H9 (cell line): Measurements from ENCODE around the gene SYT17. TPM values are rescaled to one million over a fixed set of nuclear protein-coding genes. Genes with fewer than 3 reads are reported as not detected.

Experiments
- DNase-seq: peaks from one replicate; pipeline ENCODE4 v3.0.0-alpha.2; 2017
- H2AFZ ChIP-seq: one replicate; pipeline ENCODE4 v1.6.1; 2013; ENCODE audit warnings: mild to moderate bottlenecking, low read length, control low read depth, moderate library complexity
- H2AK5ac ChIP-seq: 2 replicates; pipeline ENCODE4 v1.6.1; 2013; ENCODE audit warnings: low read length, control low read depth, mixed read lengths; ENCODE audit not compliant: insufficient read length
- H2BK120ac ChIP-seq: one replicate; pipeline ENCODE4 v1.6.1; 2013; ENCODE audit warnings: low read depth, mild to moderate bottlenecking, low read length, control low read depth, inconsistent platforms; ENCODE audit not compliant: poor library complexity, severe bottlenecking
- H2BK12ac ChIP-seq: 2 replicates; pipeline ENCODE4 v1.6.1; 2013; ENCODE audit warnings: low read length, control low read depth, mixed read lengths, low read depth; ENCODE audit not compliant: insufficient read length
- H2BK15ac ChIP-seq: 2 replicates; pipeline ENCODE4 v1.6.1; 2013; ENCODE audit warnings: low read depth, low read length, control low read depth
- H2BK20ac ChIP-seq: one replicate; pipeline ENCODE4 v1.6.1; 2013; ENCODE audit warnings: low read depth, mild to moderate bottlenecking, low read length, control low read depth, inconsistent platforms; ENCODE audit not compliant: poor library complexity, severe bottlenecking
- H2BK5ac ChIP-seq: 2 replicates; pipeline ENCODE4 v1.6.1; 2013; ENCODE audit warnings: low read length, control low read depth, mixed read lengths; ENCODE audit not compliant: insufficient read length
- H3K14ac ChIP-seq: 2 replicates; pipeline ENCODE4 v1.6.1; 2013; ENCODE audit warnings: low read length, control low read depth; ENCODE audit not compliant: insufficient read depth
- H3K18ac ChIP-seq: 2 replicates; pipeline ENCODE4 v1.6.1; 2013; ENCODE audit warnings: low read depth, mild to moderate bottlenecking, mixed read lengths, low read length, control low read depth; ENCODE audit not compliant: insufficient read length
- H3K23ac ChIP-seq: 2 replicates; pipeline ENCODE4 v1.6.1; 2013; ENCODE audit warnings: low read length, control low read depth, mixed read lengths, low read depth; ENCODE audit not compliant: insufficient read length
- H3K23me2 ChIP-seq: 2 replicates; pipeline ENCODE4 v1.6.1; 2013; ENCODE audit warnings: low read depth, mild to moderate bottlenecking, mixed read lengths, low read length, control low read depth; ENCODE audit not compliant: insufficient read length, poor library complexity, severe bottlenecking
- H3K27ac ChIP-seq: 2 replicates; pipeline ENCODE4 v1.5.1; 2013; ENCODE audit warnings: low read length, control low read depth, mixed read lengths, low read depth; ENCODE audit not compliant: insufficient read length
- H3K27me3 ChIP-seq: 2 replicates; pipeline ENCODE4 v1.6.1; 2013; ENCODE audit warnings: low read length, control low read depth, inconsistent platforms; ENCODE audit not compliant: insufficient read depth
- H3K4ac ChIP-seq: 2 replicates; pipeline ENCODE4 v1.6.1; 2013; ENCODE audit warnings: low read depth, mild to moderate bottlenecking, control low read depth, inconsistent platforms, low read length, moderate library complexity
- H3K4me1 ChIP-seq: 2 replicates; pipeline ENCODE4 v1.6.1; 2013; ENCODE audit warnings: low read length, control low read depth, inconsistent platforms; ENCODE audit not compliant: insufficient read depth
- H3K4me2 ChIP-seq: 2 replicates; pipeline ENCODE4 v1.6.1; 2013; ENCODE audit warnings: low read length, control low read depth, mixed read lengths; ENCODE audit not compliant: insufficient read length, insufficient read depth
- H3K56ac ChIP-seq: 2 replicates; pipeline ENCODE4 v1.6.1; 2013; ENCODE audit warnings: low read depth, mild to moderate bottlenecking, mixed read lengths, low read length, control low read depth; ENCODE audit not compliant: insufficient read length
- H3K79me1 ChIP-seq: 2 replicates; pipeline ENCODE4 v1.6.1; 2013; ENCODE audit warnings: low read depth, mild to moderate bottlenecking, moderate library complexity, low read length, control low read depth, inconsistent platforms; ENCODE audit not compliant: insufficient read depth, poor library complexity, severe bottlenecking
- H3K79me2 ChIP-seq: 2 replicates; pipeline ENCODE4 v1.6.1; 2013; ENCODE audit warnings: low read length, control low read depth, inconsistent platforms; ENCODE audit not compliant: insufficient read depth
- H3K9ac ChIP-seq: 2 replicates; pipeline ENCODE4 v1.6.1; 2013; ENCODE audit warnings: low read length, control low read depth, mixed read lengths; ENCODE audit not compliant: insufficient read length; ENCODE audit errors: extremely low read depth
- H3K9me3 ChIP-seq: one replicate; pipeline ENCODE4 v1.6.1; 2013; ENCODE audit warnings: low read depth, low read length, inconsistent platforms; ENCODE audit not compliant: control insufficient read depth
- H3T11ph ChIP-seq: one replicate; pipeline ENCODE4 v1.6.1; 2013; ENCODE audit warnings: mild to moderate bottlenecking, low read length, control low read depth, inconsistent platforms
- H4K20me1 ChIP-seq: one replicate; pipeline ENCODE4 v1.6.1; 2013; ENCODE audit not compliant: control insufficient read depth, insufficient read length, insufficient read depth
- H4K5ac ChIP-seq: 2 replicates; pipeline ENCODE4 v1.6.1; 2013; ENCODE audit warnings: low read depth, mild to moderate bottlenecking, mixed read lengths, low read length, control low read depth; ENCODE audit not compliant: insufficient read length
- H4K8ac ChIP-seq: replicated peaks from 2 replicates; pipeline ENCODE4 v1.6.1; 2013; ENCODE audit warnings: low read length, control low read depth, mixed read lengths, low read depth; ENCODE audit not compliant: insufficient read length
- H4K91ac ChIP-seq: 2 replicates; pipeline ENCODE4 v1.6.1; 2013; ENCODE audit warnings: low read depth, mild to moderate bottlenecking, moderate library complexity, mixed read lengths, low read length, control low read depth; ENCODE audit not compliant: insufficient read length
- H3K27ac Mint-ChIP-seq, 3 experiments: 2 replicates in 2 of 3; 3 replicates in 1 of 3; pipeline ENCODE4 v1.8.0; 2020 to 2021; ENCODE audit warnings: mixed read lengths in 3 of 3, mild to moderate bottlenecking in 1 of 3, moderate library complexity in 1 of 3
- H3K27me3 Mint-ChIP-seq: 2 replicates; pipeline ENCODE4 v1.8.0; 2021; ENCODE audit warnings: low read depth, mild to moderate bottlenecking, moderate library complexity, mixed read lengths
- H3K36me3 Mint-ChIP-seq, 3 experiments: 2 replicates in 2 of 3; 3 replicates in 1 of 3; pipeline ENCODE4 v1.8.0; 2020 to 2021; ENCODE audit warnings: low read depth in 3 of 3, mixed read lengths in 3 of 3; ENCODE audit not compliant: insufficient read depth in 1 of 3
- H3K4me1 Mint-ChIP-seq, 2 experiments: 2 replicates each; pipeline ENCODE4 v1.8.0; 2020; ENCODE audit warnings: mixed read lengths in 2 of 2
- H3K4me3 Mint-ChIP-seq, 2 experiments: 2 replicates in 1 of 2; 3 replicates in 1 of 2; pipeline ENCODE4 v1.8.0; 2020 to 2021; ENCODE audit warnings: mild to moderate bottlenecking in 2 of 2, mixed read lengths in 2 of 2, moderate library complexity in 1 of 2
- H3K9me3 Mint-ChIP-seq, 2 experiments: 2 replicates in 1 of 2; 3 replicates in 1 of 2; pipeline ENCODE4 v1.8.0; 2020; ENCODE audit warnings: mild to moderate bottlenecking in 2 of 2, mixed read lengths in 2 of 2, moderate library complexity in 1 of 2
- CTCF ChIP-seq: fragments of 200-600 bp; sonication (generic); conservative IDR thresholded peaks from 3 replicates; pipeline ENCODE4 v1.8.0; 2021; ENCODE audit warnings: antibody characterized with exemption, mild to moderate bottlenecking
- WGBS: extraction: QIAGEN DNeasy Blood & Tissue Kit; methylation state at CpG from one replicate; pipeline ENCODE4 v1.1.7; 2013; ENCODE audit warnings: missing lambda C conversion rate, low lambda C conversion rate, mixed read lengths; ENCODE audit not compliant: insufficient read length; ENCODE audit errors: extremely low coverage; 5-methylcytosine and 5-hydroxymethylcytosine counted together
- total RNA-seq: library from RNA; stranded (reverse); gene quantifications from 2 replicates; pipeline ENCODE4 v1.2.1, GENCODE V29; 2021

The SYT17 gene
- total RNA-seq, 1 experiment from 2014 or later: 3.0 TPM

GRCh38 chr16:19140396-19140795 is 27.6 kb upstream of the SYT17 start:
- Mint-ChIP-seq H3K9me3 (no peaks in the 10 kb centered on the region), H3K4me3 (no peak overlapping the region), H3K27me3 (peaks cover 5% of the 10 kb centered on the region; the same call in 1 of the 2 replicates), H3K4me1 (peaks cover 12 to 13% of the 10 kb centered on the region in 2 experiments), H3K36me3 (no peaks in the 10 kb centered on the region), H3K27ac (no peak overlapping the region)
- H3T11ph ChIP-seq: no peak overlapping the region
- H2BK12ac ChIP-seq: no peak overlapping the region
- H2AFZ ChIP-seq: no peak overlapping the region
- H3K27ac ChIP-seq: no peak overlapping the region
- H3K79me1 ChIP-seq: no peaks in the 10 kb centered on the region
- H4K20me1 ChIP-seq: no peaks in the 10 kb centered on the region
- no peak overlapping the region for H2BK20ac ChIP-seq
- no peak overlapping the region for H2BK5ac ChIP-seq
- H3K4me1 ChIP-seq: peaks cover 3% of the 10 kb centered on the region; the same call in 1 of the 2 replicates
- no peak overlapping the region for H3K14ac ChIP-seq
- TF ChIP-seq CTCF: no peak
- H3K79me2 ChIP-seq: no peaks in the 10 kb centered on the region
- DNase-seq: no peak
- no peak overlapping the region for H3K18ac ChIP-seq
- no peak overlapping the region for H3K4me2 ChIP-seq
- H3K9ac ChIP-seq: no peak overlapping the region
- H3K27me3 ChIP-seq: no peaks in the 10 kb centered on the region
- H3K23me2 ChIP-seq: no peaks in the 10 kb centered on the region
- no peak overlapping the region for H3K23ac ChIP-seq
- no peak overlapping the region for H4K5ac ChIP-seq
- H2AK5ac ChIP-seq: no peak overlapping the region
- H2BK120ac ChIP-seq: no peak overlapping the region
- no peak overlapping the region for H4K8ac ChIP-seq
- no peak overlapping the region for H3K56ac ChIP-seq
- H4K91ac ChIP-seq: no peak overlapping the region
- H2BK15ac ChIP-seq: no peak overlapping the region
- H3K9me3 ChIP-seq: no peaks in the 10 kb centered on the region
- WGBS: no CpG with 5 or more reads among the region's 2 CpGs
- no peak overlapping the region for H3K4ac ChIP-seq
